Globus pallidus (tissue), 1 donor: ENCODE results near the gene DCXR.
A peak's percentile ranks its signal among the peaks of the same experiment; 100 is the strongest.

Source experiments
- DNase-seq: peaks from one replicate; pipeline ENCODE4 v3.0.0-alpha.2; 2015; ENCODE audit warnings: low spot score

Gene DCXR

GRCh38 chr17:82072827-82073226 is 35.3 kb upstream of the DCXR start:
- DNase-seq = no peak

GRCh38 chr17:82070611-82071010 is 33.1 kb upstream of the DCXR start:
- no peak for DNase-seq

- DNase-seq = peak; percentile 35
Observed at GRCh38 chr17:82065638-82066303, 28.3 kb upstream of the DCXR start, which contains the start of gene DUS1L. Gene DUS1L (minus strand): TSS chr17:82065804. CDS start chr17:82065059, 745 bp downstream.

GRCh38 chr17:82065193-82065637 is 27.7 kb upstream of the DCXR start:
- no peak for DNase-seq

- no peak for DNase-seq
Observed at GRCh38 chr17:82064433-82065192, 27.1 kb upstream of the DCXR start.

- DNase-seq = no peak
Observed at GRCh38 chr17:82063424-82064415, 26.2 kb upstream of the DCXR start.

GRCh38 chr17:82062984-82063368 is 25.5 kb upstream of the DCXR start:
- no peak for DNase-seq

- DNase-seq = no peak
Observed at GRCh38 chr17:82062076-82062983, 24.8 kb upstream of the DCXR start.

GRCh38 chr17:82061047-82061925 is 23.8 kb upstream of the DCXR start:
- no peak for DNase-seq

- no peak for DNase-seq
Observed at GRCh38 chr17:82060614-82061013, 23.1 kb upstream of the DCXR start.

- no peak for DNase-seq
Observed at GRCh38 chr17:82060001-82060380, 22.5 kb upstream of the DCXR start.

GRCh38 chr17:82059272-82060000 is 21.9 kb upstream of the DCXR start:
- no peak for DNase-seq

GRCh38 chr17:82058855-82059249 is 21.4 kb upstream of the DCXR start:
- DNase-seq = no peak

GRCh38 chr17:82058230-82058854 is 20.8 kb upstream of the DCXR start:
- no peak for DNase-seq

- no peak for DNase-seq
Observed at GRCh38 chr17:82056729-82057621, 19.5 kb upstream of the DCXR start.

GRCh38 chr17:82055965-82056728 is 18.6 kb upstream of the DCXR start:
- DNase-seq = no peak
